Loucy (cell line): Measurements from ENCODE around the gene TXN2.

Experiments used
- H2AFZ ChIP-seq: fragments of 200-600 bp; sonication (generic); 2 replicates; pipeline ENCODE4 v1.6.0; 2016; ENCODE audit warnings: antibody characterized with exemption, mild to moderate bottlenecking, low read length, moderate library complexity
- H3F3A ChIP-seq: fragments of 200-600 bp; 2 replicates; pipeline ENCODE4 v1.6.0; 2016; ENCODE audit warnings: antibody characterized with exemption, low read depth, mild to moderate bottlenecking
- H3K27me3 ChIP-seq: fragments of 200-600 bp; sonication (generic); 2 replicates; pipeline ENCODE4 v1.6.1; 2014; ENCODE audit warnings: low read length, mild to moderate bottlenecking; ENCODE audit not compliant: insufficient read depth, poor library complexity, severe bottlenecking
- H3K36me3 ChIP-seq: fragments of 200-600 bp; sonication (generic); 2 replicates; pipeline ENCODE4 v1.6.1; 2016; ENCODE audit warnings: low read length; ENCODE audit not compliant: insufficient read depth
- H3K4me1 ChIP-seq: fragments of 200-600 bp; sonication (generic); 2 replicates; pipeline ENCODE4 v1.5.1; 2014; ENCODE audit warnings: low read length, mild to moderate bottlenecking; ENCODE audit not compliant: insufficient read depth, poor library complexity, severe bottlenecking
- H3K4me2 ChIP-seq: fragments of 200-600 bp; sonication (generic); 2 replicates; pipeline ENCODE4 v1.6.0; 2014; ENCODE audit warnings: antibody characterized with exemption, low read length, low read depth, mild to moderate bottlenecking; ENCODE audit not compliant: poor library complexity, severe bottlenecking
- H3K4me3 ChIP-seq: fragments of 200-600 bp; sonication (generic); 2 replicates; pipeline ENCODE4 v1.5.1; 2014; ENCODE audit warnings: low read length, mild to moderate bottlenecking, mixed read lengths; ENCODE audit not compliant: poor library complexity, severe bottlenecking
- H3K79me2 ChIP-seq: fragments of 200-600 bp; sonication (generic); 2 replicates; pipeline ENCODE4 v1.6.1; 2014; ENCODE audit warnings: low read length; ENCODE audit not compliant: insufficient read depth
- H3K9ac ChIP-seq: fragments of 200-600 bp; sonication (generic); 2 replicates; pipeline ENCODE4 v1.6.0; 2014; ENCODE audit warnings: mild to moderate bottlenecking, low read depth, low read length, moderate library complexity; ENCODE audit not compliant: poor library complexity, severe bottlenecking
- H3K9me2 ChIP-seq: fragments of 200-600 bp; sonication (generic); replicated peaks from 2 replicates; pipeline ENCODE4 v1.6.1; 2016; ENCODE audit warnings: low read depth, low read length, mixed read lengths
- H3K9me3 ChIP-seq: fragments of 200-600 bp; sonication (generic); 2 replicates; pipeline ENCODE4 v1.6.1; 2014; ENCODE audit warnings: mild to moderate bottlenecking, antibody characterized with exemption, low read length, low read depth; ENCODE audit not compliant: insufficient read depth
- H4K20me1 ChIP-seq: fragments of 200-600 bp; sonication (generic); 2 replicates; pipeline ENCODE4 v1.6.0; 2014; ENCODE audit warnings: antibody characterized with exemption, low read length, mild to moderate bottlenecking; ENCODE audit not compliant: insufficient read depth, poor library complexity, severe bottlenecking
- TF ChIP-seq, protein P1 (sequence below): fragments of 200-600 bp; sonication (generic); conservative IDR thresholded peaks from 2 replicates; pipeline ENCODE4 v1.5.1; 2014; ENCODE audit warnings: mild to moderate bottlenecking, antibody characterized with exemption, low read length

Gene TXN2

DNA sequence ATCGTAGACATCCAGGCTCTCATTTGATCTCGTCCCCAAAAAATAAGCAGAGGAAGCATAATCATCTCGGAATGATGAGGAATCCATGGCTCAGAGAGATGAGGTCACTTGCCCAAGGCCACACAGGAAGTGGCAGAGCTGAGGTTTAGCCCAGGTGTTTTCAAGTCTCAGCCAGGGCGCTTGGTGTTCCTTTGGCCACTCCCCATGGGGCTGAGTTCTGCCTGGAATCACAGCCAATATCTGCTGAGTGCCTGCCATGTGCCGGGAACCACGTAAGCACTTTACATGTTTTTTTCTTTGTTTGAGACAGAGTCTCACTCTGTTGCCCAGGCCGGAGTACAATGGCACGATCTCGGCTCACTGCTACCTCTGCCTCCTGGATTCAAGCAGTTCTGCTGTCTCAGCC, 64.2 kb downstream of the TXN2 start:
- Histone ChIP-seq H3K9me3 (no peaks in the 10 kb centered on the region), H3K9ac (no peak overlapping the region), H3K4me2 (no peak overlapping the region), H3K4me3 (no peak overlapping the region), H3F3A (no peaks in the 10 kb centered on the region), H3K4me1 (peaks cover 19% of the 10 kb centered on the region), H3K36me3 (no peaks in the 10 kb centered on the region), H3K79me2 (no peaks in the 10 kb centered on the region), H4K20me1 (no peaks in the 10 kb centered on the region), H3K27me3 (no peaks in the 10 kb centered on the region), H3K9me2 (no peaks in the 10 kb centered on the region), H2AFZ (no peak overlapping the region)
- TF ChIP-seq, protein P1, sequence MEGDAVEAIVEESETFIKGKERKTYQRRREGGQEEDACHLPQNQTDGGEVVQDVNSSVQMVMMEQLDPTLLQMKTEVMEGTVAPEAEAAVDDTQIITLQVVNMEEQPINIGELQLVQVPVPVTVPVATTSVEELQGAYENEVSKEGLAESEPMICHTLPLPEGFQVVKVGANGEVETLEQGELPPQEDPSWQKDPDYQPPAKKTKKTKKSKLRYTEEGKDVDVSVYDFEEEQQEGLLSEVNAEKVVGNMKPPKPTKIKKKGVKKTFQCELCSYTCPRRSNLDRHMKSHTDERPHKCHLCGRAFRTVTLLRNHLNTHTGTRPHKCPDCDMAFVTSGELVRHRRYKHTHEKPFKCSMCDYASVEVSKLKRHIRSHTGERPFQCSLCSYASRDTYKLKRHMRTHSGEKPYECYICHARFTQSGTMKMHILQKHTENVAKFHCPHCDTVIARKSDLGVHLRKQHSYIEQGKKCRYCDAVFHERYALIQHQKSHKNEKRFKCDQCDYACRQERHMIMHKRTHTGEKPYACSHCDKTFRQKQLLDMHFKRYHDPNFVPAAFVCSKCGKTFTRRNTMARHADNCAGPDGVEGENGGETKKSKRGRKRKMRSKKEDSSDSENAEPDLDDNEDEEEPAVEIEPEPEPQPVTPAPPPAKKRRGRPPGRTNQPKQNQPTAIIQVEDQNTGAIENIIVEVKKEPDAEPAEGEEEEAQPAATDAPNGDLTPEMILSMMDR, result no peak
